ENCODE results near the gene GTF2F1. TPM values are rescaled to one million over a fixed set of nuclear protein-coding genes. Genes with fewer than 3 reads are reported as not detected.

The GTF2F1 gene
- total and polyA plus RNA-seq, 7 donors = 34.9 to 78.3 (median 48.2) TPM

DNA sequence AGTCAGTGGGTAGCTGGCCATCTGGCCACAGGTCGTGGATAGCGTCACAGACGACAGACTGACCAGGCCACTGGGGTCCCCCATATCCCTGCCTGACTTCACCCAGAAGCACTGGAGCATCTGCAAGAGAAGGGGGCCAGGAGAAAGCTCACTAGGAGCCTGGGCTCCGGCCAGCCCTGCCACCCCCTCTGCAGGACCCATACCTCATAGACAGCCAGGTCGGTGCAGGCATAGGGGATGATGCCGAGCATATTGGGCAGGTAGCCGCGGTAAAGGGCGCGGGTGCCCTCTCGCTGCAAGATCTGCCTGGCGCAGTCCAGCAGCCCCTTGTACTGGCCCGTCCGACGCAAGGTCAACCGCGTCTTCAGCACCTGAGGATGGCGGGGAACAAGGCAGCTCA, 34.2 kb upstream of the GTF2F1 start:
- Histone ChIP-seq H3K36me3 (no peaks in the 10 kb centered on the region), H3K4me1 (peaks cover 4 to 26% (median 19%) of the 10 kb centered on the region in 4 donors), H3K4me3 (no peak overlapping the region), H3K27ac (no peak overlapping the region), H3K9me3 (no peaks in the 10 kb centered on the region), H3K27me3 (no peaks in the 10 kb centered on the region)
- WGBS, 2 donors = 95 to 98% methylated on average over 18 of the region's 18 CpGs
- no peak for TF ChIP-seq EP300 (IDR thresholded peaks at IDR 0.05)
- no peak for TF ChIP-seq POLR2AphosphoS5 (IDR thresholded peaks at IDR 0.05)
- TF ChIP-seq POLR2A (IDR thresholded peaks at IDR 0.05) = no peak
- TF ChIP-seq, protein P1, sequence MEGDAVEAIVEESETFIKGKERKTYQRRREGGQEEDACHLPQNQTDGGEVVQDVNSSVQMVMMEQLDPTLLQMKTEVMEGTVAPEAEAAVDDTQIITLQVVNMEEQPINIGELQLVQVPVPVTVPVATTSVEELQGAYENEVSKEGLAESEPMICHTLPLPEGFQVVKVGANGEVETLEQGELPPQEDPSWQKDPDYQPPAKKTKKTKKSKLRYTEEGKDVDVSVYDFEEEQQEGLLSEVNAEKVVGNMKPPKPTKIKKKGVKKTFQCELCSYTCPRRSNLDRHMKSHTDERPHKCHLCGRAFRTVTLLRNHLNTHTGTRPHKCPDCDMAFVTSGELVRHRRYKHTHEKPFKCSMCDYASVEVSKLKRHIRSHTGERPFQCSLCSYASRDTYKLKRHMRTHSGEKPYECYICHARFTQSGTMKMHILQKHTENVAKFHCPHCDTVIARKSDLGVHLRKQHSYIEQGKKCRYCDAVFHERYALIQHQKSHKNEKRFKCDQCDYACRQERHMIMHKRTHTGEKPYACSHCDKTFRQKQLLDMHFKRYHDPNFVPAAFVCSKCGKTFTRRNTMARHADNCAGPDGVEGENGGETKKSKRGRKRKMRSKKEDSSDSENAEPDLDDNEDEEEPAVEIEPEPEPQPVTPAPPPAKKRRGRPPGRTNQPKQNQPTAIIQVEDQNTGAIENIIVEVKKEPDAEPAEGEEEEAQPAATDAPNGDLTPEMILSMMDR (IDR thresholded peaks at IDR 0.05) = no peak
- intact Hi-C loops (cut with DNase I) = loop anchor here (5.0 kb wide), 1 partner anchor 55 kb away; the partner anchor contains the start of gene ALKBH7
- no peak for DNase-seq

DNA sequence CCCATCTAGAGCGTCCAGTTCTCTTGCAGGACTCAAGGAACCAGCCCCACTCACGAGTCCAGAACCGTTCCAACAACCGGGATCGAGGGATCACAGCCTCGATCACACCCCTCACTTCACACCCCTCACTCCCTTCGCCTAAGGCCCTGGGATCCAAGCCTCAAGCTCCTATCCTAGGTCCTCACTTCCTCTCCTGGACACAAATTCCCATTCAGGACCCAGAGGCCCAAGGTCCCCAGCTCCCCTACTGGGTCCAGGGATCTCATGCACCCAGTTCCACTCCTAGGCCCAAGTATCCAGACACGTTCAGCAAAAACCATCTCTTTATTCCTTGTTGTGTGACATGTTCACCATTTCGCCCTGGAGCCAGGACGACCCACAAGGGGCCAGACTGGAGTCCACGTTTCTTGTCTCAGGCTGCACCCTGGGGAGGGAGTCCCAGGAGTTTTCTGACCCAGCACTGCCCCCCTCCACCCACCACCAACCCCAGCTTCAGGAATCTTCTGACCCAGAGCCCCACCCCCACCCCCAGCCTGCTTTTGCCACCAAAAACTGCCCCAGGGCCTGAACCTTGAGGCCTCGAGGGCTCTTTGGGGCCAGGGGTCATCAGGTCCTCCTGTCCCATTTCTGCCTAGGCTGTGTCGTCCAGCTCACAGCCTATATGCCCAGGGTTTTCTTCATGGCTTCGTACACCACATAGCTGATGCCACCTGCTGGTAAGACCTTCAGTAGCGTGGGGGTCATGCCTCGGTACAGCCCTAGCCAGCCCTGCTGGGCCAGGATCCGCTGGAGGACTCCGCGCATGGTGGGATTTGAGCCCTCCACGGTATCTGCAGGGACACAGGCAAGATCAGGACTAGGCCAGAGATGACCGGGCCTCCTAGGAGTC, 33.0 kb upstream of the GTF2F1 start:
- H3K36me3 ChIP-seq = peaks cover 0 to 10% (median 1%) of the 10 kb centered on the region in 4 donors
- WGBS, 2 donors = 95% methylated on average over 21 of the region's 21 CpGs
- H3K4me1 ChIP-seq = peaks cover 4 to 38% (median 30%) of the 10 kb centered on the region in 4 donors
- TF ChIP-seq EP300 (IDR thresholded peaks at IDR 0.05) (no peak), POLR2A (IDR thresholded peaks at IDR 0.05) (no peak), POLR2AphosphoS5 (IDR thresholded peaks at IDR 0.05) (no peak)
- TF ChIP-seq, protein P1 (IDR thresholded peaks at IDR 0.05) = no peak
- H3K9me3 ChIP-seq = no peaks in the 10 kb centered on the region
- H3K27me3 ChIP-seq = no peaks in the 10 kb centered on the region
- H3K27ac ChIP-seq = peak overlapping the region; percentile 72 to 89 (median 87)
- intact Hi-C loops (cut with DNase I) = loop anchor here (5.0 kb wide), 1 partner anchor 54 kb away; the partner anchor contains the start of gene ALKBH7
- H3K4me3 ChIP-seq = peak overlapping the region in 1 of 4 donors; percentile 27
- DNase-seq = no peak

DNA sequence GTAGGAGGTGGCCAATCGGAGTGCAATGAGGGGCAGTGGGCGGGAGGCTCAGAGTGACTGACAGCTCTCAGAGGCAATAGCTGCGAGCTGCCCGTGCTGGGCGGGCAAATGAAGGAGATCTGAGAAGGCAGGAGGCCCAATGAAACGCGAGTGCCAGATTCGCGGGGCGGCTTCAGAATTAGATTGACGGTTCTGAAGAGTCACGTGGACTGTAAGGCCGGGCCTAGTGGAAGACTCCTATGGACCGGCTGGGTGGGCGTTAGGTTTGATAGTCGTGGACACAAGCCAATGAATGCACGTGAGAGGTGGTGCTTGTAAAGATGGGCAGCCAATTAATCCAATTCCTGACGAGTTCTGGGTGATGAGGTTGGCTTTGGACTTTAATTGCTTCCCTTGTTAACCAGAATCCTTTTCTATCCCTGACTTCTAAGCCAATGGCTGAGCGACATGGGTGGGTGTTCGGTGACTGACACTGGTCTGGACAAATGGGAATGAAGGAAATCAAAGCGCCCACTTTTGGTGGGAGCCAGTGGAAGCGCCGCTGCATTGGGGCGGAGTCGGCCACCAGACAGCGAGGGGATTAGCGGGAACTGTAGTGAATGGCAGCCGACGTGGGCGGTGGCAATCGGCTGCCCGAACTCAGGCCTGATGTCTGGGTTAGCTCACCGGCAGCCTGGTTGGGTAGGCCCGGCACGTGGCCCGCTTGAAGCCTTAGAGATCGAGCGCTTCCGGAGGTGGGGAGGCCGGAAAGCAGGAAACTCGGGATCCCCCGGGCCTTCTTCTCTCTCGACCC, 32.2 kb upstream of the GTF2F1 start:
- Histone ChIP-seq H3K27ac (peak overlapping the region; percentile 80 to 89 (median 87)), H3K36me3 (peaks cover 0 to 19% (median 8%) of the 10 kb centered on the region in 4 donors), H3K27me3 (no peaks in the 10 kb centered on the region), H3K4me3 (peak overlapping the region in 2 of 4 donors; percentile 84 to 85), H3K9me3 (no peaks in the 10 kb centered on the region), H3K4me1 (peaks cover 4 to 38% (median 30%) of the 10 kb centered on the region in 4 donors)
- WGBS, 2 donors = 8 to 14% methylated on average over 43 of the region's 43 CpGs
- TF ChIP-seq POLR2AphosphoS5 (IDR thresholded peaks at IDR 0.05) (peak in 3 of 4 donors; percentile 19 to 59 (median 48)), POLR2A (IDR thresholded peaks at IDR 0.05) (no peak)
- intact Hi-C loops (cut with DNase I) = loop anchor here (1.0 to 5.0 kb wide), 2 partner anchors 32 to 53 kb away; partner anchors contain the start of genes ALKBH7 and GTF2F1
- DNase-seq = peak; percentile 100

DNA sequence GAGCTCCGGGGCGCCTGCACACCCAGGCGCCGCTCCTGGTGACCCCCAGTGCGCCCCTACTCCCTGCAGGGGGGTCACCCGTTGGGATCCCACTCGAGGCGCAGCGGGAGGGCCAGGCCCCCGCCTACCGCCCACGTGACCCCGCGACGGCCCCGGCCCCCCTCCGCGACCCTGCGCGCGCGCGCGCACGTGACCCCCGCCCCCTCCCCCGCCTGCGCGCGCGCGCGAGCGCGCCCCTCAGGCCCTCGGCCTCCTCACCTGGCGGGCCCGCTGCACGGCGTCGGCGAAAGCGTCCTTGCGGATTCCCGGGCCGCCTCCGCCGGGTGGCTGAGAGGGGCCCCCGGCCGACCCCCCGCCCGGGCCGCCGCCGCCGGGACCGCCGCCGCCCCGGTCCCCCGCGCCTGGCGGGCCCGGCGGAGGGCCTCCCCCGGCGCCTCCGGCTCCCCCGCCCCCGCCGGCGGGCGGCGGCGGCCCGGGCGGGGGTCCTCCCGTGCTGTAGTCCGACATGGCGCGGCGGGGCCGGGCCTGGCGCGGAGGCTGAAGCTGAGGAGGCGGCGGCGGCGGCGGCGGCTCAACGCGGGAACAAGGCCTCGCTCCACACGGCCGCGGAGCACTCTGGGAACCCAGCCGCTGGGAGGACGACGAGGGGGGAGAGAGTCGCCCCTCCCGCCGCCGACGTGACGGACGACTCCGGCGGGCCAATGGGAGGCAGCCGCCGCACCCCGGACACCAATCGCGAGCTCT, 31.4 kb upstream of the GTF2F1 start, which contains the start of gene KHSRP:
Gene KHSRP (minus strand): TSS at position 617 of the 744 bp plus-strand sequence. CDS start 110 bp downstream, at position 507.
- TF ChIP-seq POLR2A (IDR thresholded peaks at IDR 0.05) (peak; percentile 29 to 54), POLR2AphosphoS5 (IDR thresholded peaks at IDR 0.05) (peak; percentile 86 to 97 (median 94)), EP300 (IDR thresholded peaks at IDR 0.05) (no peak)
- TF ChIP-seq, protein P1 (IDR thresholded peaks at IDR 0.05) = no peak
- intact Hi-C loops (cut with DNase I) = loop anchor here (1.0 kb wide), 1 partner anchor 31 kb away; the partner anchor contains the start of gene GTF2F1
- H3K4me3 ChIP-seq = peak within 1 kb of the TSS; percentile 71 to 85 (median 84)
- peak within 1 kb of the TSS; percentile 80 to 89 (median 87) for H3K27ac ChIP-seq
- peak; percentile 63 for DNase-seq
- no peaks in the 10 kb centered on the region for H3K9me3 ChIP-seq
- no peaks in the 10 kb centered on the region for H3K27me3 ChIP-seq
- peaks cover 4 to 38% (median 30%) of the 10 kb centered on the region in 4 donors for H3K4me1 ChIP-seq
- peaks cover 7 to 27% (median 15%) of the 10 kb centered on the region in 4 donors for H3K36me3 ChIP-seq
- WGBS, 2 donors = 1% methylated on average over 114 of the region's 114 CpGs
